A549 (cell line): Measurements from ENCODE around the gene FAM20B. TPM values are rescaled to one million over a fixed set of nuclear protein-coding genes. Genes with fewer than 3 reads are reported as not detected.
"Not testable (repeated sequence)": the region's sequence is repeated elsewhere in the genome, so short reads cannot be mapped to it uniquely, and the experiment has no call there.

ENCODE experiments used
- ATAC-seq, 2 experiments: fragments of 200-7000 bp in 1 of 2; fragments of >200 bp in 1 of 2; cut with Nextera tagmentation in 1 of 2; cut with Tn5 transposase in 1 of 2; 3 replicates each; pipeline versions ENCODE4 v1.8.0 to v1.9.1; 2018 to 2020; ENCODE audit warnings: mild to moderate bottlenecking in 1 of 2, moderate library complexity in 1 of 2
- CTCF ChIA-PET: fragments of 300-600 bp; sonication (Branson Sonifier 250); formaldehyde crosslinking; extraction: SDS; loops from one replicate; lab custom pipeline; 2021; ENCODE audit warnings: antibody characterized with exemption, inconsistent platforms; lab: Yijun Ruan, JAX
- POLR2A ChIA-PET: fragments of 350-600 bp; formaldehyde crosslinking; extraction: SDS; loops from one replicate; lab custom pipeline; 2021; ENCODE audit warnings: antibody characterized with exemption, inconsistent platforms; lab: Yijun Ruan, JAX
- DNase-seq, 2 experiments: peaks; one replicate each; pipeline versions ENCODE4 v3.0.0 to v3.0.0-alpha.2; 2011 to 2016; ENCODE audit warnings: low read depth in 1 of 2, low spot score in 1 of 2
- FAIRE-seq: peaks from 2 replicates; lab custom pipeline; 2011; peaks lifted over from hg19 to GRCh38; lab: Jason Lieb, UNC
- H3K27ac ChIP-seq, 2 experiments: fragments of >200 bp; sonication (Bioruptor Twin); formaldehyde crosslinking; 3 replicates each; pipeline ENCODE4 v1.5.1; 2016 to 2017
- H3K4me1 ChIP-seq: fragments of >200 bp; sonication (Bioruptor Twin); formaldehyde crosslinking; 3 replicates; pipeline ENCODE4 v1.6.1; 2016
- H3K4me2 ChIP-seq: fragments of >200 bp; sonication (Bioruptor Twin); formaldehyde crosslinking; 3 replicates; pipeline ENCODE4 v1.6.1; 2016
- H3K4me3 ChIP-seq: fragments of >200 bp; sonication (Bioruptor Twin); formaldehyde crosslinking; 3 replicates; pipeline ENCODE4 v1.5.1; 2016
- H3K9me3 ChIP-seq: fragments of >200 bp; sonication (Bioruptor Twin); formaldehyde crosslinking; 3 replicates; pipeline ENCODE4 v1.6.1; 2016
- ATOH8 ChIP-seq: fragments of 250-450 bp; sonication (Bioruptor Pico); IDR thresholded peaks from 2 replicates; pipeline ENCODE4 v1.5.0; 2020; ENCODE audit warnings: low read depth, mild to moderate bottlenecking, moderate library complexity
- BCL3 ChIP-seq: fragments of >200 bp; sonication (Bioruptor Twin); formaldehyde crosslinking; IDR thresholded peaks from 3 replicates; pipeline ENCODE4 v1.6.1; 2016
- CBX2 ChIP-seq: fragments of 200-600 bp; sonication (generic); IDR thresholded peaks from 2 replicates; pipeline ENCODE4 v1.6.1; 2016; ENCODE audit warnings: low read depth, mild to moderate bottlenecking, borderline replicate concordance
- CBX8 ChIP-seq: fragments of 200-600 bp; sonication (generic); IDR thresholded peaks from 2 replicates; pipeline ENCODE4 v1.6.1; 2016
- E2F6 ChIP-seq: IDR thresholded peaks from 2 replicates; pipeline ENCODE4 v1.6.1; 2012; ENCODE audit warnings: low read depth, borderline replicate concordance
- ELK1 ChIP-seq: fragments of 150-350 bp; IDR thresholded peaks from 2 replicates; pipeline ENCODE4 v1.6.1; 2014; ENCODE audit warnings: low read depth, mild to moderate bottlenecking, low read length
- EP300 ChIP-seq, 2 experiments: fragments of >200 bp; sonication (Bioruptor Twin); formaldehyde crosslinking; IDR thresholded peaks; 2 replicates in 1 of 2; 3 replicates in 1 of 2; pipeline ENCODE4 v1.6.1; 2016 to 2017
- ESRRA ChIP-seq: fragments of 150-350 bp; IDR thresholded peaks from 2 replicates; pipeline ENCODE4 v1.6.1; 2014; ENCODE audit warnings: mild to moderate bottlenecking, low read length, borderline replicate concordance
- HOXA7 ChIP-seq: fragments of 250-450 bp; sonication (Bioruptor Pico); IDR thresholded peaks from 2 replicates; pipeline ENCODE4 v1.5.0; 2020; ENCODE audit warnings: mild to moderate bottlenecking, moderate library complexity
- KDM5A ChIP-seq: fragments of 200-600 bp; sonication (generic); IDR thresholded peaks from 2 replicates; pipeline ENCODE4 v1.6.1; 2016; ENCODE audit warnings: antibody characterized with exemption, mild to moderate bottlenecking
- MAX ChIP-seq: IDR thresholded peaks from 2 replicates; pipeline ENCODE4 v1.6.1; 2012
- NPAS2 ChIP-seq: fragments of 250-450 bp; sonication (Bioruptor Pico); IDR thresholded peaks from 2 replicates; pipeline ENCODE4 v1.8.0; 2022; ENCODE audit warnings: mild to moderate bottlenecking, moderate library complexity, borderline replicate concordance
- PBX3 ChIP-seq: IDR thresholded peaks from 2 replicates; pipeline ENCODE4 v1.6.1; 2012
- POLR2A ChIP-seq: IDR thresholded peaks from 2 replicates; pipeline ENCODE4 v1.6.1; 2012; ENCODE audit warnings: mild to moderate bottlenecking, low read length
- RCOR1 ChIP-seq: fragments of 150-350 bp; IDR thresholded peaks from 2 replicates; pipeline ENCODE4 v1.6.1; 2014; ENCODE audit warnings: antibody characterized with exemption, low read length, low read depth
- REST ChIP-seq: fragments of 200-600 bp; sonication (generic); IDR thresholded peaks from 2 replicates; pipeline ENCODE4 v1.6.1; 2016; ENCODE audit warnings: antibody characterized with exemption, mild to moderate bottlenecking, moderate library complexity
- RNF2 ChIP-seq: fragments of 200-600 bp; sonication (generic); IDR thresholded peaks from 2 replicates; pipeline ENCODE4 v1.6.1; 2016; ENCODE audit warnings: low read depth, mild to moderate bottlenecking, antibody characterized with exemption, moderate library complexity, borderline replicate concordance
- TP53 ChIP-seq: fragments of 250-450 bp; sonication (Bioruptor Pico); IDR thresholded peaks from 2 replicates; pipeline ENCODE4 v1.5.0; 2021; ENCODE audit warnings: mild to moderate bottlenecking, moderate library complexity
- USF2 ChIP-seq: fragments of 450-650 bp; IDR thresholded peaks from 2 replicates; pipeline ENCODE4 v1.6.1; 2014; ENCODE audit warnings: antibody characterized with exemption
- ZC3H11A ChIP-seq: fragments of 450-650 bp; IDR thresholded peaks from 2 replicates; pipeline ENCODE4 v1.6.1; 2014; ENCODE audit warnings: antibody characterized with exemption, mild to moderate bottlenecking
- ZNF302 ChIP-seq: fragments of 250-450 bp; sonication (Bioruptor Pico); IDR thresholded peaks from 2 replicates; pipeline ENCODE4 v1.9.0; 2021; ENCODE audit warnings: inconsistent platforms, mild to moderate bottlenecking, moderate library complexity
- ZSCAN20 ChIP-seq: fragments of 250-450 bp; sonication (Bioruptor Pico); IDR thresholded peaks from 2 replicates; pipeline ENCODE4 v1.8.0; 2022; ENCODE audit warnings: mild to moderate bottlenecking, moderate library complexity
- WGBS: methylation state at CpG from one replicate; pipeline ENCODE4 v1.1.6; 2017; ENCODE audit errors: missing lambda C conversion rate; 5-methylcytosine and 5-hydroxymethylcytosine counted together
- polyA plus RNA-seq, 4 experiments: library from polyadenylated mRNA; depleted of rRNA in 3 of 4; stranded (reverse); fragments of >200 nt; fragmentation: RNase III in 1 of 4; extraction: RNeasy Plus Mini Kit Qiagen cat#74134 plus additional on column Dnase treatment in 1 of 4; gene quantifications; 2 replicates in 3 of 4; 3 replicates in 1 of 4; pipeline ENCODE4 v1.2.3, GENCODE V29; 2011 to 2017

Gene FAM20B
- polyA plus RNA-seq, 2 of the 4 experiments (the other 2 are of a cell fraction) = 24.2 to 35.3 TPM

GRCh38 chr1:178986204-178986603 is 39.5 kb upstream of the FAM20B start:
- no peak for DNase-seq
- CTCF ChIA-PET = interaction anchor here (0.6 to 1.6 kb wide), 3 partner anchors 17 to 247 kb away, joined by 4 to 6 read pairs (median 5); no protein-coding TSS in a partner anchor
- WGBS = 51% methylated on average over 3 of the region's 3 CpGs
- H3K4me1 ChIP-seq = no peaks in the 10 kb centered on the region
- H3K4me2 ChIP-seq = no peak overlapping the region
- FAIRE-seq = no peak
- POLR2A ChIA-PET = no interaction called here
- H3K4me3 ChIP-seq = no peak overlapping the region
- no peak overlapping the region for H3K27ac ChIP-seq
- ATAC-seq = no peak
- no peak for TF ChIP-seq CBX8
- TF ChIP-seq KDM5A = no peak
- TF ChIP-seq RNF2 = no peak
- TF ChIP-seq, all 56 proteins: peak for 0
- no peaks in the 10 kb centered on the region for H3K9me3 ChIP-seq

- not testable (repeated sequence) for DNase-seq
Measured at GRCh38 chr1:178988198-178988597, 37.5 kb upstream of the FAM20B start.

GRCh38 chr1:178993559-178993958 is 32.1 kb upstream of the FAM20B start:
- no peak for DNase-seq
- FAIRE-seq = no peak
- Histone ChIP-seq H3K4me3 (no peak overlapping the region), H3K4me1 (no peaks in the 10 kb centered on the region), H3K4me2 (no peak overlapping the region), H3K27ac (no peak overlapping the region), H3K9me3 (peaks cover 4% of the 10 kb centered on the region; the same call in 1 of the 3 replicates)
- ATAC-seq = no peak
- 88% methylated on average over 1 of the region's 1 CpG for WGBS
- ChIA-PET POLR2A (no interaction called here), CTCF (interaction anchor here (1.1 to 3.2 kb wide), 2 partner anchors 10 to 11 kb away, joined by 3 to 14 read pairs; no protein-coding TSS in a partner anchor)
- TF ChIP-seq REST (no peak), ESRRA (no peak), TP53 (CRISPR knock-in tag) (no peak), ZSCAN20 (CRISPR knock-in tag) (no peak), ZNF302 (CRISPR knock-in tag) (no peak), PBX3 (no peak), ELK1 (no peak), POLR2A (no peak), NPAS2 (CRISPR knock-in tag) (no peak), BCL3 (no peak), RCOR1 (no peak), MAX (no peak), ZC3H11A (no peak), USF2 (no peak), CBX2 (no peak), E2F6 (no peak), ATOH8 (CRISPR knock-in tag) (no peak), HOXA7 (CRISPR knock-in tag) (no peak), EP300 (IDR thresholded peaks at IDR 0.05) (no peak)

More at GRCh38 chr1:178988198-178988597, 37.5 kb upstream of the FAM20B start:
- H3K27ac ChIP-seq, H3K4me3 ChIP-seq, H3K4me2 ChIP-seq, ATAC-seq, H3K4me1 ChIP-seq, CTCF ChIA-PET, FAIRE-seq, POLR2A ChIA-PET, H3K9me3 ChIP-seq: not testable (repeated sequence)
- 29% methylated on average over 2 of the region's 2 CpGs for WGBS
